Progenitor cell of endocrine pancreas (in vitro differentiated cells): ENCODE results near the gene SBK1. TPM values are rescaled to one million over a fixed set of nuclear protein-coding genes. Genes with fewer than 3 reads are reported as not detected.

Experiments used
- DNase-seq: peaks from one replicate; pipeline ENCODE4 v3.0.0; 2021; ENCODE audit warnings: low spot score; ENCODE audit not compliant: unreplicated experiment
- H3K27ac Mint-ChIP-seq: 2 replicates; pipeline ENCODE4 v1.8.0; 2021; ENCODE audit warnings: mild to moderate bottlenecking, moderate library complexity, mixed read lengths
- H3K27me3 Mint-ChIP-seq: 2 replicates; pipeline ENCODE4 v1.8.0; 2021; ENCODE audit warnings: mixed read lengths
- H3K36me3 Mint-ChIP-seq: 2 replicates; pipeline ENCODE4 v1.8.0; 2022; ENCODE audit warnings: mixed read lengths; ENCODE audit not compliant: insufficient read depth
- H3K4me1 Mint-ChIP-seq: 2 replicates; pipeline ENCODE4 v1.8.0; 2021; ENCODE audit warnings: low read depth, mixed read lengths
- H3K4me3 Mint-ChIP-seq: 2 replicates; pipeline ENCODE4 v1.8.0; 2021; ENCODE audit warnings: low read depth, mild to moderate bottlenecking, moderate library complexity, mixed read lengths
- H3K9me3 Mint-ChIP-seq: 2 replicates; pipeline ENCODE4 v1.8.0; 2021; ENCODE audit warnings: low read depth, mixed read lengths
- total RNA-seq: library from RNA; stranded (reverse); gene quantifications from 2 replicates; pipeline ENCODE4 v1.2.1, GENCODE V29; 2021
- TF ChIP-seq, protein P1 (sequence below): fragments of 200-600 bp; sonication (generic); IDR thresholded peaks from one replicate; pipeline ENCODE4 v1.5.0; 2021; ENCODE audit warnings: antibody characterized with exemption, mild to moderate bottlenecking; ENCODE audit not compliant: unreplicated experiment

SBK1 gene
- total RNA-seq, 1 donor from 2014 or later, result 91.2 TPM

DNA sequence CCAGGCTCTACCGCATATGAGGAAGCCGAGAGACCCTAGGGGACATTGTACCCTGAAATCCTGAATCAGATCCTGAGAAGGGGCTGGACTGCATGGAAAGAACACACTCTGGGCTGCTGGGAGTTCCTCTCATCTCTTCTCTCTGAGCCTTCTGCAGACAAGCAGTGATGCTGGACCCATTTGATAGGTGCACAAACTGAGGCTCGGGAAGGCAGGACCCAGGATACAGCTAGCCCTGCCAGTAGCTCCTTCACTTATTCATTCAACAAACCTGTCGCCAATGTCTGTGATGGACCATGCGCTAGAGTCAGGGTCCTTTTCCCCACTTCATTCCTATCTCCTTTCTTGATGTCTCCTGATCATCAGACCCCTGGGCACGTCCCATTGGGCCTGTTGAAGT lies 1.9 kb downstream of the SBK1 start:
- H3K4me3 Mint-ChIP-seq, result peak overlapping the region; percentile 94
- peaks cover 4% of the 10 kb centered on the region for H3K36me3 Mint-ChIP-seq
- H3K9me3 Mint-ChIP-seq, result no peaks in the 10 kb centered on the region
- no peaks in the 10 kb centered on the region for H3K27me3 Mint-ChIP-seq
- TF ChIP-seq, protein P1, sequence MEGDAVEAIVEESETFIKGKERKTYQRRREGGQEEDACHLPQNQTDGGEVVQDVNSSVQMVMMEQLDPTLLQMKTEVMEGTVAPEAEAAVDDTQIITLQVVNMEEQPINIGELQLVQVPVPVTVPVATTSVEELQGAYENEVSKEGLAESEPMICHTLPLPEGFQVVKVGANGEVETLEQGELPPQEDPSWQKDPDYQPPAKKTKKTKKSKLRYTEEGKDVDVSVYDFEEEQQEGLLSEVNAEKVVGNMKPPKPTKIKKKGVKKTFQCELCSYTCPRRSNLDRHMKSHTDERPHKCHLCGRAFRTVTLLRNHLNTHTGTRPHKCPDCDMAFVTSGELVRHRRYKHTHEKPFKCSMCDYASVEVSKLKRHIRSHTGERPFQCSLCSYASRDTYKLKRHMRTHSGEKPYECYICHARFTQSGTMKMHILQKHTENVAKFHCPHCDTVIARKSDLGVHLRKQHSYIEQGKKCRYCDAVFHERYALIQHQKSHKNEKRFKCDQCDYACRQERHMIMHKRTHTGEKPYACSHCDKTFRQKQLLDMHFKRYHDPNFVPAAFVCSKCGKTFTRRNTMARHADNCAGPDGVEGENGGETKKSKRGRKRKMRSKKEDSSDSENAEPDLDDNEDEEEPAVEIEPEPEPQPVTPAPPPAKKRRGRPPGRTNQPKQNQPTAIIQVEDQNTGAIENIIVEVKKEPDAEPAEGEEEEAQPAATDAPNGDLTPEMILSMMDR, result no peak
- peaks cover 37% of the 10 kb centered on the region for H3K4me1 Mint-ChIP-seq
- DNase-seq, result no peak
- H3K27ac Mint-ChIP-seq, result peak overlapping the region; percentile 92

DNA sequence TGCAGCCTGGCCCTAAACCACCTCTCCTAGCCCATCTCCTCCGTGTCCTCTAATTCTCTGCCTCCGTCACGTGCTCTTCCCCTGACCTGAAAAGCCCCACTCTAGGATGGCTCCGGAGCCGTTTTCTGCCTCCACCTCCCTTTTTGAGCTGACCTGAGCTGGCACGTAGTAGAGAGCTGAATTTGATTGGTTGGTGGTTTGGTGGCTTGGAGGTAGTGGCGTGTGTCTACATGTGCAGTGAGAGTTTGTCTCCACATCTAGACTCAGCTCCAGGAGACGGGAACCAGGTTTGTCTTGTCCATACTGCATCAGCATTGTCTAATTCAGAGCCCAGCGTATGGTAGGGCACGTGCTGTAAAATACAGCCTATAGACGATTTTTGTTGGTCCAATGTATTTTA lies 3.0 kb downstream of the SBK1 start:
- Mint-ChIP-seq H3K27ac (peak overlapping the region; percentile 90), H3K4me1 (peaks cover 37% of the 10 kb centered on the region), H3K27me3 (no peaks in the 10 kb centered on the region), H3K36me3 (peaks cover 7% of the 10 kb centered on the region), H3K9me3 (no peaks in the 10 kb centered on the region), H3K4me3 (peak overlapping the region; percentile 94)
- no peak for DNase-seq
- TF ChIP-seq, protein P1, result no peak

DNA sequence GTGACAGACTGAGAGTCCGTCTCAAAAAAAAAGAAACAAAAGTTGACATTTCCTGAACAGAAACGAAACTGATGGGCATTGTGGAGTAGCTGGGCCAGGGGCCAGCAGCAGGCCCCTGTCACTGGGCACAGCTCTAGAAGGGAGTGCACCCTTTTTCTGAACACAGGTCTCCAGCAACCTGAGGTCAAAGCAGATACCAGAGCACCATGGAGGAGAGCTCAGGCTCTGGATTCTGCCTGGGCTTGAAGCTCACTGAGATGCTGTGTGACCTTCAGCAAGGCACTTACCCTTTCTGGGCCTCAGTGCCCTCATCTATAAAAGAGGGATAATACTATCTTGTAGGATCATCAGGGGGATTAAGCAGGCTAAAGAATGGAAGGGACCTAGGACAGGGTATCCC lies 5.0 kb downstream of the SBK1 start:
- no peak overlapping the region for H3K27ac Mint-ChIP-seq

DNA sequence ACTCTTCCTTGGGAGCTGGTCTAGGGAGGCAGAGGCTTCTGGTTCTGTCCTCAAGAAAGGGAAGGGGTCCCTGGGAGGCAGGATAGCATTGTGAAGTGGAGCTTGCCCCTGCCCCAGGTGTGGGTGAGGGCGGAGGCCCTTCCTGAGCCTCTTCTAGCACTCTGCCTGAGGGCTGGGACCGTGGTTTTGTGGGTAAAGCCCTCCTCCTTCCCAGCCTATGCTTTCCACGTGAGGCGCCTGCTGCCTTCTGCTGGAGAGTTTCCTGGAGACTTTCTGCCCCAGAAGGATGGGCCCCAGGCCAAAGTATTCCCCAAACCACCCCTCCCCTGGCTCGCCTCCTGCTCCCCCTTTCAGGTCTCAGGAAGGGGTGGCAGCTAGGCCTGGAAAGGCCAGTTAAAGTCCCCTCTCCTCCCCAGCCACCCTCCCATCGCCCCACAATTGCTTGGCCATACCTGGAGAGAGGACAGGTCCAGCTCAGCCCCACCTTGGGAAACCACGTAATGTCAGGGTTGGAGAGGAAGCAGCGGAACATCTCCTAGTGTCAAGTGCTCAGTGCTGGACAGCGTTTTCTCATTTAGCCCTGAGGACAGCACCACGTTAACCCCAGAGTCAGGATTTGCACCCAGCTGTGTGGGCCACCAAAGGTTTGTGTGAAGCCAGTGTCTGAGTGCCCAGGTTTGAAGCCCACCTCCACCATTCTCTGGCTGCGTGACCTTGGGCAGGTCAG lies 5.6 kb downstream of the SBK1 start:
- H3K4me1 Mint-ChIP-seq, result peaks cover 29% of the 10 kb centered on the region
- H3K36me3 Mint-ChIP-seq, result peaks cover 9% of the 10 kb centered on the region
- H3K27ac Mint-ChIP-seq, result no peak overlapping the region
- no peaks in the 10 kb centered on the region for H3K9me3 Mint-ChIP-seq
- TF ChIP-seq, protein P1, result no peak
- no peak overlapping the region for H3K4me3 Mint-ChIP-seq
- no peaks in the 10 kb centered on the region for H3K27me3 Mint-ChIP-seq
- DNase-seq, result no peak

More for the DNA sequence above, 5.0 kb downstream of the SBK1 start:
- DNase-seq, result no peak
- Mint-ChIP-seq H3K9me3 (no peaks in the 10 kb centered on the region), H3K4me3 (no peak overlapping the region), H3K4me1 (peaks cover 29% of the 10 kb centered on the region), H3K36me3 (peaks cover 9% of the 10 kb centered on the region), H3K27me3 (no peaks in the 10 kb centered on the region)
- TF ChIP-seq, protein P1, result no peak

DNA sequence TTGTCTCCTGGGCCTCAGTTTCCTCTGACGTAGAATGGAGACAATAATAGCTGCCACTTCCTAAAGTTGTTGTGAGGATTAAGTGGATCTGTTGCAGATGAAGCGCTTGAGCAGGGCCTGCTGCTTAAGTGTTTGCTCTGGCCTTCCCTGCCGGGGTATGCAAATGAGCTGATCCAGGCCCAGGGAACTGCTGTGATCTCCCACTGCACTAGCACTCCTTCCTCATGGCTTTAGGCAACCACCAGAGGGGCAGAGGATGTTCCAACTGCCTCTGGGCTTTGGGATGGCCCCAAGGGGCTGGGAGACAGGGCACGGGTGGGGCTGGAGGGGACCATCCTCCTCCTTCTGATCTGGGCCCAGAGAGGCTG lies 6.2 kb downstream of the SBK1 start:
- no peak for DNase-seq
- H3K36me3 Mint-ChIP-seq, result peaks cover 9% of the 10 kb centered on the region
- H3K4me3 Mint-ChIP-seq, result no peak overlapping the region
- H3K4me1 Mint-ChIP-seq, result peaks cover 29% of the 10 kb centered on the region
- TF ChIP-seq, protein P1, result no peak
- H3K27ac Mint-ChIP-seq, result no peak overlapping the region
- H3K9me3 Mint-ChIP-seq, result no peaks in the 10 kb centered on the region
- no peaks in the 10 kb centered on the region for H3K27me3 Mint-ChIP-seq
